ENCODE data around the gene SEMA7A.

The SEMA7A gene

GRCh38 chr15:74451861-74452835 is 18.4 kb upstream of the SEMA7A start:
- DNase-seq = no peak

GRCh38 chr15:74451322-74451721 is 17.6 kb upstream of the SEMA7A start:
- DNase-seq = no peak

DNA sequence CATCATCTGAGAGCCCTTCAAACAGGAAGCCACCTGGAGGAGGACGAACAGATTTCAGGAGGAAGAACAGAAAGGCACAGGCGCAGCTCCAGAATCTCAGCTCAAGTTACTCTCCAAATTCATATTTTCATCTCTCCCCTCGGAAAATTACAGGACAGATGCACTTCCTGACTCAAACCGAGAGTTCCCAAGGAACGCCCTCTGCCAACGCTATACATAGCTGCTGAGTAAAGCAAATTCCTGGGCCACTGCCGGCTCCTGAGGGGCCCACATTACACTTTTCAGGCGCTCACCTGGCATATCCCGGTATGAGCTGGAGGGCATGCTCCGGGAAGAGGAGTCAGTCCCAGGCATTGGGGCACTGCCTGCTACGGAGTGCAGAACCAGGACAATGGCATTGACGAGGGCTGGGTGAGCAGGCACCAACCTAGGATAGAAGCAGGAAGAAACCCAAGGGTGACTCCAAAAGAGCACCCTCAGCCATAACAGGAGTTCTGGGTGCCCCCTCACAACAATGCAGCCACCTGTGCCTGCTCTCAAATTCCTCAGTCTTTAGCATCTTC is 16.0 kb upstream of the SEMA7A start:
- no peak for DNase-seq

DNA sequence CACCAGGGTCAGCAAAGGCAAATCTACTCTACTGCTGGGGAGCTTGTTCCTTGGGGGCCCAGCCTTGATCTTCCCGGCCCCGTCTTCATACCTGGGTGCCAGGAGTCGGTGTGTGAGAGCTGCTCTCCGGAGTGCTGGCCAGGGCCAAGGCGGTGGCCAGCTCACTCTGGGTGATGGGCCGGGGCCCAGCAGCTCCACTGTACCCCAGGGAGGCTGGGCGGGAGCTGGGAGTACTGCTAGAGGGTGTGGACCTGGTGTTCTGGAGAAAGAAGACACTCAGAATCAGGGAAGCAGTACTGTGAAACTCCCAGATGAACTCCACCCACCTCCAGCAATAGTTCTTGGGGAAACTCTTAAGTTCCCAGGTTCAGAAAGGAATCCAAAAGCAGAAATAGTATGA is 15.3 kb upstream of the SEMA7A start:
- DNase-seq = no peak

DNA sequence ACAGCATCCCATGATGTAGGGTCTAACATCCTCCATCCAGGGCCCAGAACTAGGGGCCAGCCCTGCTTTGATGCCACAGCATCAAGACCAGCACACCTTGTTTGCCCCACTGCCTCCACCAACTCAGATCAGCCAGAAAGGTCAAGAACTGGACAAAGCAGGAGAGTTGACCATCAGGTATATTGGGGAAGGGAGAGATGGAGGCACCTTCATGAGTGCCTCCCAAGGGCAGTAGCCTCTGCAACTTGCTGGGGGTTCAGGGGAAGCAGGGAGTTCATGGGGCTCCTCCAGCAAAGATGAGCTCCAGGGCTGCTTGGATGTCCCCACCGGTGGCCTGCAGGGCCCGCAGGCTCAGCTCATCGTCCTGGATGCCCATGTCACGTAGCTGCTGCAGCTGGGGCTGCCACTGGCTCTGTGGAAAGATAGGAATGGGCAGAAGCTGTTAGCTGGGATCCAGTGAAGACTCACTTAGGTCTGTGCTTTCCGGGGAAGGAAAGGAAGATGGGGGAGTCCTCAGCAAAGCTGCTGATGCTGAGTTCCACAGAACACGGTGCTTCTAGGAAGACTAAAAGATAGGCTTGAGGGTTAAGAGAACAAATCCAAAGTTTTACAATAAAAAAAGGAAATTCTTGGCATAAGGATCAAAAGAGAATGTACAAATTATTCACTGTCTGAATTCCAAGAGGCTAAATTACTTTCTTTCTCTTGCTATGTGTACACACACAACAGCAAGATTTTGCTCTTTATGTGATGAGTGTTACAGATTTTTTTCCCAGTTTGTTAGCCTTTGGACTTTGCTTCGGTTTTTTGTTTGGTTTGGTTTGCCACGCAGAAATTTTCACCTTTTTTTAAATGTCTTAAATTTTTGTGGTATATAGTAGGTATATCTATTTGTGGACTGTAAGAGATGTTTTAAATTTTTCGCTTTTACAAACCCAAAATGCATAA is 12.3 kb upstream of the SEMA7A start:
- DNase-seq = no peak

GRCh38 chr15:74444106-74445062 is 10.6 kb upstream of the SEMA7A start:
- no peak for DNase-seq

DNA sequence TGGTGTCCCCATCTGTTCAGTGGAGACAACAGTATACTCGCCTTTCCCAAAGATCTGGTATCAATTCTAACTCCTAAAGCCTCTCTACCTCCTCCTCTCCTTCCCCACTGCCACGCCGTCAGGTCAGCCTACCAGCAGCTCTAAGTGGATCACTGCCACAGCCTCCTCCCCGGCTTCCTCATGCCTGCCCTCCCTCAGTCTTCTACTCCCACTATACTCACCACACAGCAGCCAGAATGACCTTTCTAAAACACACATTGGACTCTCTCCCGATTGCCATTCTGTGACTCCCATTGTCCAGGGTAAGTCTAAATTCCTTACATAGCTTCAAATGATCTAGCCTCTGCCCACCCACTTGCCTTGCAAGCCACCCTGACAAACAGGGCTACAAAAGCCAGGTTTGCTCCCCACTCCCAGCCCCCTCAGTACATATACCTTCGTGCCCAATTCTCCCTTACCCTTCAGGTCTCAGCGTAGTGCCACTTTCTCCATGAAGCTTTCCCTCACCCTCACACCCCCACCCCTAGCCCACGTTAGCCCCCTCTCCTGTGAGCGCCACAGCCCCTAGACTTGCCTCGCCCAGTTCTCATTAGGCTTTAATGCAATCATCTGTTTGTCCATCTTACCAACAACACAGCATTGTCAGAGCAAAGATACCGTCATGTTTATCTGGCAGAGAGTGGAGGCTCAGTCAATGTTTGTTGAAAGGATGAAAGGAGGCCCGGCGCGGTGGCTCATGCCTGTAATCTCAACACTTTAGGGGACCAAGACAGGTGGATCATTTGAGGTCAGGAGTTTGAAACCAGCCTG is 9.5 kb upstream of the SEMA7A start:
- DNase-seq = peak; percentile 41

DNA sequence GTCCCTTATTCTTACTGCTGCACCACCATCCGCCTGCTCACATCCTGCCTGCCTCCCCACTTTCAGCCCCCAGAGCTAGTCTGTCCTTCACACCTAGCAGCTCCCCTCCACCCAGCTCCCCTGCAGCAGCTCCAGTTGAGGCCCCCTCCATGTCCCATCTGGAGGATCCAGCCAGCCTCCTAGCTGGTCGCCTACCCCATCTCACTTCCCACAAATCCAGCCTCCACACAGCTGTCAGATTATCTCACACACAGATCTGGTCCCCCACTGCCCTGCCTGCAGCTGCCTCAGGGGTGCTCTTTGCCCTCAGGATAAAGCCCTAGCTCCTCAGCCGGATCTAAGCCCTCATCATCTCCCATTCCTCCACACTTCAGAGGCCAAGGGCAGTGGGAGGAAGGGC is 8.8 kb upstream of the SEMA7A start:
- DNase-seq = no peak

DNA sequence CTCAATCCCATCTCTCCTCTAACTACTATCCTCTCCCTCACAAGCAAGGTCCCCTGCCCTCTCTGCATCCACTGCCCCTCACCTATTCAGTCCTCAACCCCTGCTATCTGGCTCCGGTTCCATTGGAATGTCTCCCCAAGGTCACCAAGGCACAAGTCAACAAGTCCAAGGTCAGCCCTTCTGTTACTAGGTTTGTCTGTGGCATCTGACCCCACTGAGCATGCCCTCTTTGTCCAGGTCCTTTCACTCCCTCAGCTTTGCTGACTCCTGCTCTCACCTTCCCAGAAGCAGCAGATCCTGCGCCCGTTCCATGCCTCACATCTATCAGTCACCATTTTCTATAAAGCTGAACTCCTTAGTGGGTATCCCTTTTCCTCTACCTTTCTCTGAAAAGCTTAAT is 8.3 kb upstream of the SEMA7A start:
- DNase-seq = no peak

GRCh38 chr15:74441248-74441941 is 7.6 kb upstream of the SEMA7A start:
- DNase-seq = no peak

- peak; percentile 75 for DNase-seq
Measured at GRCh38 chr15:74438721-74439316, 5.1 kb upstream of the SEMA7A start.

- DNase-seq = no peak
Measured at GRCh38 chr15:74438206-74438605, 4.4 kb upstream of the SEMA7A start.

DNA sequence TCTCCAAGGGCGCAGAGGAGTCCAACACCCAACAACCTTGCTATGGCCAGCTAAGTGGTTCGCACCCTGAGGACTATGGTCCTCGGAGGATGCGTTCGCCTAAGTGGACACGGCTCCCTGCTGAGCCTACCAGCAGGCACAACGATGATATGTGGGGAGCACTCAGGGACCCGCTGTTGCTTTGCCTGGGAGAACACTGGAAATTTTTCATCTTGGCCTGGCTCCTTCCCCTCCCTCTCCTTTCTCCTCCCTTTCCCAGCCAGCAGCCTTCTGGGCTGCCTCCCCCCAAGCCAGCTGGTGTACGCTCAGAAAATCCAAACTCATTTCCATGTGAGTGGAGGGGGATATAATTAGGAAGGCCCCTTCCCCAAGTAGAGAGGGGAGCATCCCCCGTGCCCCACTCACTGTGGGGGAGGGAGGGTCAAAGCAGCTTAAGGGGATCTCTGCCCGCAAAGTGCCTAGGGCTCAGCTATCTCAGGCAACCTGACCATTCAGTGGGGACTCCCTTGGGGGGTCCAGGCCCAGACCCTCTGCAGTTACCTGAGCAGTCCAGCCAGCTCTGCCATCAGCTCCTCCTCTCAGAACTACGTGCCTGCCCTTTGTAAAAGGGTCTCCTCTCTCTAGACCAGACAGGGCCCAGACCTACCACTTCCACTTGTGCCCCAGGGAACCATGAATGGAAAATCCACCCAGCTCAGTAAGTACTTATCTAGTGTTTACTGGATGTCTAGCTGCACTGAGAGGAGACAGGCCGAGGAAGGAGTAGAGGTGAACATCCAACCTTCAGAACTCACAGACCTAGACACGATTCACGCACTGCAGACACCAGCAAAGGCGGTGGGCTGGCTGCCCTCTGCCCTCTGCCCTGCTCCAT is 742 bp upstream of the SEMA7A start:
- DNase-seq = no peak

DNA sequence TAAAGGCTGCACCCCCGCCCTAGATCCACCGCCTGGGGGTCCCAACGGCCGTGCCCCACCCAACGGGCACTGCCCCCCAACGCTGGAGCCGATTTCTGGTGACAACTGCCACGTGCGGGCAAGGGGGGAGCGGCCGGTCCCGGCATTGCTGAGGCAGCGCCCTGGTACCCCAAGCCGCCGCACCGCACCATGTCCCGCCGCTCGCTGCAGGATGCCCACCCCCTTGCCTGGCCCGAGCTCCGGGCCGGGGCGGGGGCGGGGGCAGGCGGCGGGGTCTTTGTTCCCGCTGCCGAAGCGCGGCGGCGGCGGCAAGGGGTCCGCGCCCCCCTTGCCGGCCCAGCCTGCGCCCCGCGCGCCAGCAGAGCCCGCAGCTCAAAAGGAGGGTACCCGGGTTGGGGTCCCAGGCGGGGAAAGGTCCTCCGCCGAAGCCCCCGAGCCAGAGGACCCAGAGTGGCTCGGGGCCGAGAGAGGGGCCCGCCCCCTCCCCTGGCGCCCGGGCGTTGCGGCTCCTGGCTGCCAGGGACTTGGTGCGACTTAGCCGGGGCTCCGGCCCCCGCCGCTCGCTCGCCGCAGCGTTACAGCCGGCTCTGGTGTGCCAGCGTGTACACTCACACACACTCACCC is 678 bp downstream of the SEMA7A start:
- DNase-seq = no peak

GRCh38 chr15:74432271-74432967 is 1.3 kb downstream of the SEMA7A start:
- DNase-seq = no peak

- DNase-seq = no peak
Measured at GRCh38 chr15:74431645-74432044, 2.1 kb downstream of the SEMA7A start.

- no peak for DNase-seq
Measured at GRCh38 chr15:74431116-74431515, 2.6 kb downstream of the SEMA7A start.

- no peak for DNase-seq
Measured at GRCh38 chr15:74430510-74430951, 3.2 kb downstream of the SEMA7A start.
